T-helper 2 cell treated with Interferon-gamma antibody and Interleukin-4, amounts not matched to agents 5 μg/mL and 100 μg/mL, for 36 hours (primary cell): ENCODE data around the gene CRTAC1.

Experiments used
- DNase-seq: peaks from one replicate; pipeline ENCODE4 v3.0.0; 2021; ENCODE audit warnings: low spot score
- H3K27ac Mint-ChIP-seq: one replicate; pipeline ENCODE4 v1.8.0; 2021; ENCODE audit warnings: mild to moderate bottlenecking, mixed read lengths
- H3K27me3 Mint-ChIP-seq: one replicate; pipeline ENCODE4 v1.8.0; 2021; ENCODE audit warnings: low read depth, mixed read lengths
- H3K36me3 Mint-ChIP-seq: one replicate; pipeline ENCODE4 v1.8.0; 2021; ENCODE audit warnings: low read depth, mixed read lengths
- H3K4me1 Mint-ChIP-seq: one replicate; pipeline ENCODE4 v1.8.0; 2021; ENCODE audit warnings: low read depth, mixed read lengths
- H3K4me3 Mint-ChIP-seq: one replicate; pipeline ENCODE4 v1.8.0; 2022; ENCODE audit warnings: mild to moderate bottlenecking, moderate library complexity, mixed read lengths
- H3K9me3 Mint-ChIP-seq: one replicate; pipeline ENCODE4 v1.8.0; 2021; ENCODE audit warnings: mixed read lengths

CRTAC1 gene

DNA sequence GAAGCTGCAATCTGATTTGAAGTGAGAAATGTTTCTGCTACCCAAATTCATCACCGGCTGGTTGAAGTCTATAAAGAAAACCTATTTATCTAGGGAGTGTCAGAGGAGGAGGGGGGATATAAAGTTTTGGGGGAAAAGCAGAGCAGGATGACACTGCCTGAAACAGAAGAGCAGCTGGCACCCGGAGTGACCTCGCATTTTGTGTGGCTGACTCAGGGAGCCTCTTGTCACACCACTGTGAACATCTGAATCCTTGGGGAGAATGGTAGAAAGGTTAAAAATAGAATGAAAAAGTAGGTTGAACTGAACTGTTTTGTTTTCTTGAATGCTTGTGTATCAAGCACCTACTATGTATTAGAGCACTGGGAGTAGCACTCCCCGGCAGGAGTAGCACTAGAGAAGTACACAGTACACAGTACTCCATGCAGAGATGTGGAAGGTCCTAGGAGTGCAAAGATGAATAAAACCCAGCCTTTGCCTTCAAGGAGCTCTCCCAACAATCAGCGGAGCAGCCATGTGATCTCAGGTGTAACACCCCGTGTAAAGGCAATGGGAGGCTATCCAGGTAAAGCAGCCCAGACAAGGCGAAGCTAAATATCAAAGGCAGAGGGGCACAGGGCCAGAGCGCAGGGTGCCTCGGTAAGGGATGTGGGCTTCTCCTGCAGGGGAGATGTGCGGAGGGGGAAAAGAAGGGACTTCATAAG lies 13.5 kb downstream of the CRTAC1 start:
- H3K36me3 Mint-ChIP-seq = no peaks in the 10 kb centered on the region
- H3K4me1 Mint-ChIP-seq = no peaks in the 10 kb centered on the region
- no peak overlapping the region for H3K27ac Mint-ChIP-seq
- H3K4me3 Mint-ChIP-seq = no peak overlapping the region
- DNase-seq = no peak
- H3K27me3 Mint-ChIP-seq = peaks cover 2% of the 10 kb centered on the region
- no peaks in the 10 kb centered on the region for H3K9me3 Mint-ChIP-seq

GRCh38 chr10:98013776-98014175 lies 16.6 kb downstream of the CRTAC1 start:
- no peaks in the 10 kb centered on the region for H3K4me1 Mint-ChIP-seq
- no peaks in the 10 kb centered on the region for H3K9me3 Mint-ChIP-seq
- H3K36me3 Mint-ChIP-seq = no peaks in the 10 kb centered on the region
- no peak overlapping the region for H3K4me3 Mint-ChIP-seq
- peaks cover 6% of the 10 kb centered on the region for H3K27me3 Mint-ChIP-seq
- no peak for DNase-seq
- no peak overlapping the region for H3K27ac Mint-ChIP-seq

- no peak overlapping the region for H3K4me3 Mint-ChIP-seq
- no peaks in the 10 kb centered on the region for H3K9me3 Mint-ChIP-seq
- no peaks in the 10 kb centered on the region for H3K4me1 Mint-ChIP-seq
- H3K36me3 Mint-ChIP-seq = no peaks in the 10 kb centered on the region
- peaks cover 9% of the 10 kb centered on the region for H3K27me3 Mint-ChIP-seq
- no peak for DNase-seq
- H3K27ac Mint-ChIP-seq = no peak overlapping the region
These were observed 17.3 kb downstream of the CRTAC1 start for GRCh38 chr10:98013122-98013521.

DNA sequence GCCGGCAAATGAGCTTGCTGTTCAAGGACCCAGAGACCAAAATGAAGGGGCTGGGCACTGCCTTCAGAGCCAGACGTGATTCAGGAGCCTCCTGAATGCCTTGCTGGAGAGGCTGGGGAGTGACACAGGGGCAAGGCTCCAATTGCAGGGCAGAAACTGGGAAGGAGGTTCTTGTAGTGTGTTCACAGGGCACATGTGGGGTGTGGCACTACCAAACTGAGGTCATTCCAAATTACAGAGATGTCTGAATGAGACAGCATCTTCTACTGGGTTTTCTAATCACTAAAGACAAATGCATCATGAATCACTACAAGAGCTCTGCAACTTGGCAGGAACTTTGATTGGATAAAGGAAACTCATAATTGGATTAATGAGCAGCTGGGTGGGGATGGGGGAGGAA lies 17.8 kb downstream of the CRTAC1 start:
- Mint-ChIP-seq H3K4me1 (no peaks in the 10 kb centered on the region), H3K27me3 (peaks cover 9% of the 10 kb centered on the region), H3K36me3 (no peaks in the 10 kb centered on the region), H3K4me3 (no peak overlapping the region), H3K9me3 (no peaks in the 10 kb centered on the region), H3K27ac (no peak overlapping the region)
- no peak for DNase-seq

- Mint-ChIP-seq H3K4me1 (peaks cover 4% of the 10 kb centered on the region), H3K9me3 (no peaks in the 10 kb centered on the region), H3K4me3 (no peak overlapping the region), H3K36me3 (no peaks in the 10 kb centered on the region), H3K27ac (no peak overlapping the region), H3K27me3 (peaks cover 17% of the 10 kb centered on the region)
- no peak for DNase-seq
These were observed 19.3 kb downstream of the CRTAC1 start for GRCh38 chr10:98010939-98011685.

DNA sequence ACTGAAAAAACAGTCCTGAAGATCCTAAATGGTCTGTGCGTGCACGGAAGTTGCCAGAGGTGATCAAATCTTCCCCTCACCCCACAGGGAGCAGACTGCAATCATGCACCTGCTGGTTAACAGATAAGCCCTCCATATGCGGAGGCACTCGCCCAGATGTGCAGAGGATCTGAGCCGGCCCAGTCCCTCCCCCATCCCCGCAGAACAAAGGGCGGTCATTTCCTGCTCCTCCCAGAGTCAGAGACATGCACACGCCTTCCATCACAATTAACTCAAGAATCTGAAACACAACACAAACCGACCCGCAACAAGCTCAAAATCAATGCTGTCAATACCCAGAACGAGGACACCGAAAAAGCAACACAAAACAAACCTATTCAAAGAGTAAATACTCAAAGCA lies 24.2 kb downstream of the CRTAC1 start:
- H3K4me3 Mint-ChIP-seq = no peak overlapping the region
- H3K4me1 Mint-ChIP-seq = peaks cover 4% of the 10 kb centered on the region
- DNase-seq = no peak
- H3K27ac Mint-ChIP-seq = no peak overlapping the region
- H3K27me3 Mint-ChIP-seq = peaks cover 16% of the 10 kb centered on the region
- no peaks in the 10 kb centered on the region for H3K36me3 Mint-ChIP-seq
- H3K9me3 Mint-ChIP-seq = no peaks in the 10 kb centered on the region

DNA sequence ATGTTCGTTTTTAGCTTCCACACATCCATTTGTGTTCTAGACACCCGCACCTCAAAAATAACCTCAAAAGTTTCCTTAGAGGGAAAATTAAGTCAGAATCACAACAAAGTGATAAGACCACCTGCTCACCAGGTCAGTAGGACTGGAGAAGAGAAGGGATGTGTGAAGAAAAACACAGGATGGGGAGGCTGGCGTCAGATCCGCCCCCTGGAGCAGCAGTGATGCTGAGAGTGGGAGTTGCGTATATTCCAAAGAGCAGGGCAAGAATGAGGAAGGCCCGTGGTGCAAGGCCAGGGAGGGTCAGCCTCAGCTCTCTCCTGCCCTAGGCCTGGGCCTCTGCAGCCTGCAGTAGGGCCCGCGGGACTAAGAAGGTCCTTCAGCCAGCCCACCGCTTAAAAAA lies 28.7 kb downstream of the CRTAC1 start:
- Mint-ChIP-seq H3K27me3 (peaks cover 7% of the 10 kb centered on the region), H3K27ac (no peak overlapping the region), H3K9me3 (peaks cover 5% of the 10 kb centered on the region), H3K4me3 (no peak overlapping the region), H3K4me1 (peaks cover 4% of the 10 kb centered on the region), H3K36me3 (no peaks in the 10 kb centered on the region)
- DNase-seq = no peak

DNA sequence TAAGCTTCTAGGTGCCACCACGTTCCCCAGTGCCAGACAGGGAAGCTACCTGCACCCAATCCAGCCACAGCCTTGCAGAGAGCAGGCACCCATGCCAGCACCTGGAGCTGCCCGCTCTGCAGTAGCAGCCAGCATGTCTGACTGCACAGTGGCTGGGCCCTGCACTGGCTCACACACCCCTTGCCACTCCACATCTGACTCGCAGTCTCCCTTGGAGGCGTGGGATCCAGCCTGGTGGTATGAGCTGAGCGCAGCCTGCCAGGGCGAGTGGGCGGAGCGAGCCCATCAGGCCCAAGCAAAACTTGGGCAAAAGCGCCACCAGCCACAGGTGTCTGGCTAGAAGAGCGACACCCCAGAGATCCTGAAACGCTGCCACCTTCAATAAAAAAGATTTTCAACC lies 30.1 kb downstream of the CRTAC1 start:
- no peak for DNase-seq
- peaks cover 5% of the 10 kb centered on the region for H3K9me3 Mint-ChIP-seq
- no peak overlapping the region for H3K27ac Mint-ChIP-seq
- H3K36me3 Mint-ChIP-seq = no peaks in the 10 kb centered on the region
- no peaks in the 10 kb centered on the region for H3K4me1 Mint-ChIP-seq
- no peak overlapping the region for H3K4me3 Mint-ChIP-seq
- H3K27me3 Mint-ChIP-seq = no peaks in the 10 kb centered on the region

- no peaks in the 10 kb centered on the region for H3K27me3 Mint-ChIP-seq
- no peaks in the 10 kb centered on the region for H3K36me3 Mint-ChIP-seq
- no peak for DNase-seq
- no peak overlapping the region for H3K27ac Mint-ChIP-seq
- H3K4me1 Mint-ChIP-seq = no peaks in the 10 kb centered on the region
- peaks cover 5% of the 10 kb centered on the region for H3K9me3 Mint-ChIP-seq
- H3K4me3 Mint-ChIP-seq = no peak overlapping the region
These were observed 30.5 kb downstream of the CRTAC1 start for GRCh38 chr10:97999923-98000248.

- no peaks in the 10 kb centered on the region for H3K36me3 Mint-ChIP-seq
- no peak for DNase-seq
- H3K9me3 Mint-ChIP-seq = peaks cover 5% of the 10 kb centered on the region
- no peaks in the 10 kb centered on the region for H3K4me1 Mint-ChIP-seq
- no peaks in the 10 kb centered on the region for H3K27me3 Mint-ChIP-seq
- H3K27ac Mint-ChIP-seq = no peak overlapping the region
- H3K4me3 Mint-ChIP-seq = no peak overlapping the region
These were observed 31.1 kb downstream of the CRTAC1 start for GRCh38 chr10:97999066-97999922.

- no peak overlapping the region for H3K27ac Mint-ChIP-seq
- H3K4me3 Mint-ChIP-seq = no peak overlapping the region
- H3K4me1 Mint-ChIP-seq = no peaks in the 10 kb centered on the region
- no peaks in the 10 kb centered on the region for H3K36me3 Mint-ChIP-seq
- DNase-seq = no peak
- no peaks in the 10 kb centered on the region for H3K9me3 Mint-ChIP-seq
- no peaks in the 10 kb centered on the region for H3K27me3 Mint-ChIP-seq
These were observed 38.5 kb downstream of the CRTAC1 start for GRCh38 chr10:97991871-97992270.

GRCh38 chr10:97981816-97982215 lies 48.6 kb downstream of the CRTAC1 start:
- no peak for DNase-seq
- H3K4me3 Mint-ChIP-seq = no peak overlapping the region
- H3K9me3 Mint-ChIP-seq = no peaks in the 10 kb centered on the region
- no peaks in the 10 kb centered on the region for H3K36me3 Mint-ChIP-seq
- H3K27me3 Mint-ChIP-seq = peaks cover 19% of the 10 kb centered on the region
- no peaks in the 10 kb centered on the region for H3K4me1 Mint-ChIP-seq
- H3K27ac Mint-ChIP-seq = no peak overlapping the region

- H3K36me3 Mint-ChIP-seq = no peaks in the 10 kb centered on the region
These were observed 52.7 kb downstream of the CRTAC1 start for GRCh38 chr10:97977673-97978072.

GRCh38 chr10:97975598-97975997 lies 54.8 kb downstream of the CRTAC1 start:
- no peak for DNase-seq
- H3K27ac Mint-ChIP-seq = no peak overlapping the region
- no peaks in the 10 kb centered on the region for H3K9me3 Mint-ChIP-seq
- no peak overlapping the region for H3K4me3 Mint-ChIP-seq
- no peaks in the 10 kb centered on the region for H3K4me1 Mint-ChIP-seq
- H3K27me3 Mint-ChIP-seq = peaks cover 38% of the 10 kb centered on the region
- no peaks in the 10 kb centered on the region for H3K36me3 Mint-ChIP-seq

More at GRCh38 chr10:97977673-97978072, 52.7 kb downstream of the CRTAC1 start:
- no peak for DNase-seq
- H3K27ac Mint-ChIP-seq = no peak overlapping the region
- no peak overlapping the region for H3K4me3 Mint-ChIP-seq
- H3K27me3 Mint-ChIP-seq = peaks cover 43% of the 10 kb centered on the region
- H3K4me1 Mint-ChIP-seq = no peaks in the 10 kb centered on the region
- no peaks in the 10 kb centered on the region for H3K9me3 Mint-ChIP-seq
